Natural killer cell (primary cell): ENCODE measurements around the gene TSPAN10. TPM values are rescaled to one million over a fixed set of nuclear protein-coding genes. Genes with fewer than 3 reads are reported as not detected.

Experiments
- ATAC-seq, 3 donors: fragments of 150-1000 bp in 2 of 3; fragments of 200-7000 bp in 1 of 3; cut with Tn5 transposase; 1 replicate in 1 of 3; 2 replicates in 2 of 3; pipeline ENCODE4 v1.10.0; 2021; ENCODE audit warnings: mild to moderate bottlenecking in 2 of 3, moderate library complexity in 2 of 3
- DNase-seq, 2 donors: peaks; one replicate each; pipeline versions ENCODE4 v3.0.0 to v3.0.0-alpha.2; 2013 to 2021; ENCODE audit warnings: mixed read lengths in 1 of 2
- H3K27ac ChIP-seq: one replicate; pipeline ENCODE4 v1.5.1; 2013; ENCODE audit warnings: mild to moderate bottlenecking, low read length
- H3K27me3 ChIP-seq: one replicate; pipeline ENCODE4 v1.6.1; 2013; ENCODE audit warnings: low read length; ENCODE audit not compliant: control insufficient read depth, insufficient read depth
- H3K36me3 ChIP-seq: one replicate; pipeline ENCODE4 v1.6.1; 2013; ENCODE audit warnings: low read length; ENCODE audit not compliant: control insufficient read depth, insufficient read depth
- H3K4me1 ChIP-seq: one replicate; pipeline ENCODE4 v1.6.1; 2013; ENCODE audit warnings: low read length; ENCODE audit not compliant: control insufficient read depth, insufficient read depth
- H3K4me3 ChIP-seq: one replicate; pipeline ENCODE4 v1.5.1; 2013; ENCODE audit warnings: low read length
- H3K9me3 ChIP-seq: one replicate; pipeline ENCODE4 v1.6.1; 2013; ENCODE audit warnings: low read length; ENCODE audit not compliant: control insufficient read depth, insufficient read depth
- H3K27ac Mint-ChIP-seq, 2 donors: one replicate each; pipeline ENCODE4 v1.8.0; 2022; ENCODE audit warnings: mild to moderate bottlenecking in 2 of 2, mixed read lengths in 2 of 2, moderate library complexity in 1 of 2
- H3K27me3 Mint-ChIP-seq, 2 donors: one replicate each; pipeline ENCODE4 v1.8.0; 2022; ENCODE audit warnings: low read depth in 2 of 2, mixed read lengths in 2 of 2
- H3K36me3 Mint-ChIP-seq: one replicate; pipeline ENCODE4 v1.8.0; 2022; ENCODE audit warnings: mixed read lengths
- H3K4me1 Mint-ChIP-seq, 2 donors: one replicate each; pipeline ENCODE4 v1.8.0; 2022; ENCODE audit warnings: mixed read lengths in 2 of 2
- H3K4me3 Mint-ChIP-seq: one replicate; pipeline ENCODE4 v1.8.0; 2022; ENCODE audit warnings: mild to moderate bottlenecking, moderate library complexity, mixed read lengths
- H3K9me3 Mint-ChIP-seq, 2 donors: one replicate each; pipeline ENCODE4 v1.8.0; 2022; ENCODE audit warnings: mixed read lengths in 2 of 2
- WGBS: methylation state at CpG from one replicate; pipeline ENCODE4 v1.1.7; 2013; ENCODE audit warnings: missing lambda C conversion rate; ENCODE audit not compliant: insufficient coverage; 5-methylcytosine and 5-hydroxymethylcytosine counted together
- intact Hi-C: fragments of 100-400 bp; cut with micrococcal nuclease; formaldehyde crosslinking; loops from one replicate; pipeline ENCODE4 v1.14.2; 2022
- total RNA-seq, 4 donors: library from RNA; stranded (reverse); fragments of 120-200 nt in 1 of 4; gene quantifications; one replicate each; pipeline versions ENCODE4 v1.2.3 to v1.2.4, GENCODE V29; 2013 to 2022
- TF ChIP-seq, protein P1 (sequence below): fragments of 200-600 bp; IDR thresholded peaks from one replicate; pipeline ENCODE4 v1.8.0; 2022; ENCODE audit warnings: antibody characterized with exemption

TSPAN10 gene
- total RNA-seq, 3 donors from 2014 or later (not counting 1 experiment from before 2014, with no cell fraction given): 0.24 to 0.35 (median 0.29) TPM

GRCh38 chr17:81608082-81608481, 28.9 kb upstream of the TSPAN10 start:
- DNase-seq (no peak), ATAC-seq (peak; percentile 56 to 81 (median 64))
- Histone ChIP-seq H3K4me1 (peaks cover 3% of the 10 kb centered on the region), H3K27ac (peak overlapping the region; percentile 15), H3K4me3 (no peak overlapping the region), H3K9me3 (no peaks in the 10 kb centered on the region), H3K27me3 (no peaks in the 10 kb centered on the region), H3K36me3 (peaks cover 70% of the 10 kb centered on the region)
- no peaks in the 10 kb centered on the region for H3K9me3 Mint-ChIP-seq
- 81% methylated on average over 4 of the region's 4 CpGs for WGBS
- H3K27ac Mint-ChIP-seq: peak overlapping the region; percentile 14 to 47
- H3K4me1 Mint-ChIP-seq: peaks cover 4 to 24% of the 10 kb centered on the region in 2 donors
- intact Hi-C loops: loop anchor here (10.0 kb wide), 1 partner anchor 93 kb away; the partner anchor contains the start of gene ACTG1
- TF ChIP-seq, protein P1, sequence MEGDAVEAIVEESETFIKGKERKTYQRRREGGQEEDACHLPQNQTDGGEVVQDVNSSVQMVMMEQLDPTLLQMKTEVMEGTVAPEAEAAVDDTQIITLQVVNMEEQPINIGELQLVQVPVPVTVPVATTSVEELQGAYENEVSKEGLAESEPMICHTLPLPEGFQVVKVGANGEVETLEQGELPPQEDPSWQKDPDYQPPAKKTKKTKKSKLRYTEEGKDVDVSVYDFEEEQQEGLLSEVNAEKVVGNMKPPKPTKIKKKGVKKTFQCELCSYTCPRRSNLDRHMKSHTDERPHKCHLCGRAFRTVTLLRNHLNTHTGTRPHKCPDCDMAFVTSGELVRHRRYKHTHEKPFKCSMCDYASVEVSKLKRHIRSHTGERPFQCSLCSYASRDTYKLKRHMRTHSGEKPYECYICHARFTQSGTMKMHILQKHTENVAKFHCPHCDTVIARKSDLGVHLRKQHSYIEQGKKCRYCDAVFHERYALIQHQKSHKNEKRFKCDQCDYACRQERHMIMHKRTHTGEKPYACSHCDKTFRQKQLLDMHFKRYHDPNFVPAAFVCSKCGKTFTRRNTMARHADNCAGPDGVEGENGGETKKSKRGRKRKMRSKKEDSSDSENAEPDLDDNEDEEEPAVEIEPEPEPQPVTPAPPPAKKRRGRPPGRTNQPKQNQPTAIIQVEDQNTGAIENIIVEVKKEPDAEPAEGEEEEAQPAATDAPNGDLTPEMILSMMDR: no peak
- H3K27me3 Mint-ChIP-seq: no peaks in the 10 kb centered on the region
- H3K36me3 Mint-ChIP-seq: peaks cover 9% of the 10 kb centered on the region
- H3K4me3 Mint-ChIP-seq: no peak overlapping the region

DNA sequence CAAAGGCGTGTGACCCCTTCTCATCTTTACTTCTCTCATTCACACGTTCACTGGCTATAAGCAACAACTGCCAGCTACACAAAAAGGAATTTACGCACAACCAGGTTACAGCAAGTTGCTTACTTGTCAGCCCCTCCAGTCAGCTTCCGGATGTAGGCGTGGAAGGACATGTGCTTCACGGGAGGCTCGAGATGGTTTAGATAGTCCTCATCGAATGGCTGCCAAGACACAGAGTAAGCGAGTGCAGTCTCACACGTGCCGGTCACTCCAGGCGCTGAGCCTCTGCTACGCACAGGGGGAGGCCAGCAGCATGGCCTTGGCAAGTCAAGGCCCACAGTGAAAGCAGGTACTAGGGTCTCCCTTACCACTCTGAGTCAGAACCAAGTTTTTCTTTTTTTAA, 28.4 kb upstream of the TSPAN10 start:
- WGBS: 97% methylated on average over 13 of the region's 13 CpGs
- ATAC-seq: no peak

DNA sequence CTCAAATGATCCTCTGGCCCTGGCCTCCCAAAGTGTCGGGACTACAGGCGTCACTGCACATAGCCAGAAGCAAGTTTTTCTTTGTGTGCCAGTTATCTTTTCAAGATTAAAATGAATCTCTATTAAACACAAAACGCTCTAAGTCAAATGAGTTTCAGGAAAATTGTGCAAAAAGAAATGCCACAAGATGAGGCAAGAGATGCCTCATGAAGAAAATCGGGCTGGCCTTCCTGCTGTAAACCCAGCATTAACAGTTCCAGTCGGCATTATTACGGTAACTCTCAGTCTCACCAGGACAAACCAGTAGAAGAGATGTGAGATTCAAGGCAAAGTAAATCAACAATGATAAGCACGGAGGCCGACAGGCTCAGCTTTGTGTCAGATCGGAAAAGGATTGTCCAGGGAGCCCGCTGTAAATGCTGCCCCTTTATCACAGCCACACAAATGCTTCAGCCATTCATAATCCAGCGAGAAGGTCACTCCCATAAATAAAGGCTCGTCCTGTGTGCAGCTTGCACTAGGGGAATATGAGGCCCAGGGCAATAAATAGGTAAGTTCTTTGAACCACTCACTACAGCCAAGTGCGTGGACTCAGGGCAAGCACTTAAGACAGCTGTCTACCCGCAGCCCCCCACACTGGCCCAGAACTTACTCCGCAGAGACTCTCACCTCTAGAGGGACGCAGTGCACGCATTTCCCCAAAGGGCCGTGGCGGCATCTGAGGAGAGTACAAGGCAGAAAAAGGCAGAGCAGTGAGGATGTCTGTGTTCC, 27.3 kb upstream of the TSPAN10 start:
- H3K9me3 Mint-ChIP-seq: no peaks in the 10 kb centered on the region

More for the DNA sequence above, 28.4 kb upstream of the TSPAN10 start:
- no peak for DNase-seq
- TF ChIP-seq, protein P1: no peak
- H3K36me3 Mint-ChIP-seq: peaks cover 8% of the 10 kb centered on the region
- Histone ChIP-seq H3K27me3 (no peaks in the 10 kb centered on the region), H3K4me3 (no peak overlapping the region), H3K27ac (no peak overlapping the region), H3K9me3 (no peaks in the 10 kb centered on the region), H3K4me1 (peaks cover 3% of the 10 kb centered on the region), H3K36me3 (peaks cover 72% of the 10 kb centered on the region)
- H3K9me3 Mint-ChIP-seq: no peaks in the 10 kb centered on the region
- no peaks in the 10 kb centered on the region for H3K27me3 Mint-ChIP-seq
- peak overlapping the region; percentile 14 to 47 for H3K27ac Mint-ChIP-seq
- H3K4me1 Mint-ChIP-seq: peaks cover 9 to 26% of the 10 kb centered on the region in 2 donors
- H3K4me3 Mint-ChIP-seq: no peak overlapping the region
- intact Hi-C loops: loop anchor here (10.0 kb wide), 1 partner anchor 94 kb away; the partner anchor contains the start of gene ACTG1

More for the DNA sequence above, 27.3 kb upstream of the TSPAN10 start:
- no peaks in the 10 kb centered on the region for H3K36me3 Mint-ChIP-seq
- 96% methylated on average over 19 of the region's 19 CpGs for WGBS
- DNase-seq: no peak
- Histone ChIP-seq H3K27ac (no peak overlapping the region), H3K4me1 (peaks cover 6% of the 10 kb centered on the region), H3K9me3 (no peaks in the 10 kb centered on the region), H3K4me3 (no peak overlapping the region), H3K27me3 (no peaks in the 10 kb centered on the region), H3K36me3 (peaks cover 65% of the 10 kb centered on the region)
- no peaks in the 10 kb centered on the region for H3K27me3 Mint-ChIP-seq
- intact Hi-C loops: loop anchor here (10.0 kb wide), 1 partner anchor 95 kb away; the partner anchor contains the start of gene ACTG1
- peaks cover 9 to 31% of the 10 kb centered on the region in 2 donors for H3K4me1 Mint-ChIP-seq
- no peak overlapping the region for H3K4me3 Mint-ChIP-seq
- H3K27ac Mint-ChIP-seq: peak overlapping the region in 1 of 2 donors; percentile 47
- TF ChIP-seq, protein P1: no peak
- ATAC-seq: no peak
